AG09319 (cell line): Measurements from ENCODE around the gene TBC1D1.

ENCODE experiments used
- DNase-seq: peaks from one replicate; pipeline ENCODE4 v3.0.0-alpha.2; 2010; ENCODE audit warnings: low read depth; ENCODE audit errors: extremely low read depth
- TF ChIP-seq, protein P1 (sequence below): IDR thresholded peaks from 2 replicates; pipeline ENCODE4 v1.5.1; 2011; ENCODE audit warnings: low read depth, mild to moderate bottlenecking, inconsistent platforms, low read length, moderate library complexity

Gene TBC1D1

GRCh38 chr4:38099020-38099600 lies 208.2 kb downstream of the TBC1D1 start:
- DNase-seq: no peak
- TF ChIP-seq, protein P1, sequence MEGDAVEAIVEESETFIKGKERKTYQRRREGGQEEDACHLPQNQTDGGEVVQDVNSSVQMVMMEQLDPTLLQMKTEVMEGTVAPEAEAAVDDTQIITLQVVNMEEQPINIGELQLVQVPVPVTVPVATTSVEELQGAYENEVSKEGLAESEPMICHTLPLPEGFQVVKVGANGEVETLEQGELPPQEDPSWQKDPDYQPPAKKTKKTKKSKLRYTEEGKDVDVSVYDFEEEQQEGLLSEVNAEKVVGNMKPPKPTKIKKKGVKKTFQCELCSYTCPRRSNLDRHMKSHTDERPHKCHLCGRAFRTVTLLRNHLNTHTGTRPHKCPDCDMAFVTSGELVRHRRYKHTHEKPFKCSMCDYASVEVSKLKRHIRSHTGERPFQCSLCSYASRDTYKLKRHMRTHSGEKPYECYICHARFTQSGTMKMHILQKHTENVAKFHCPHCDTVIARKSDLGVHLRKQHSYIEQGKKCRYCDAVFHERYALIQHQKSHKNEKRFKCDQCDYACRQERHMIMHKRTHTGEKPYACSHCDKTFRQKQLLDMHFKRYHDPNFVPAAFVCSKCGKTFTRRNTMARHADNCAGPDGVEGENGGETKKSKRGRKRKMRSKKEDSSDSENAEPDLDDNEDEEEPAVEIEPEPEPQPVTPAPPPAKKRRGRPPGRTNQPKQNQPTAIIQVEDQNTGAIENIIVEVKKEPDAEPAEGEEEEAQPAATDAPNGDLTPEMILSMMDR: no peak

- TF ChIP-seq, protein P1: no peak
- DNase-seq: no peak
Measured at GRCh38 chr4:38099908-38100407, 209.1 kb downstream of the TBC1D1 start.

GRCh38 chr4:38100474-38101255 lies 209.8 kb downstream of the TBC1D1 start:
- TF ChIP-seq, protein P1: no peak

DNA sequence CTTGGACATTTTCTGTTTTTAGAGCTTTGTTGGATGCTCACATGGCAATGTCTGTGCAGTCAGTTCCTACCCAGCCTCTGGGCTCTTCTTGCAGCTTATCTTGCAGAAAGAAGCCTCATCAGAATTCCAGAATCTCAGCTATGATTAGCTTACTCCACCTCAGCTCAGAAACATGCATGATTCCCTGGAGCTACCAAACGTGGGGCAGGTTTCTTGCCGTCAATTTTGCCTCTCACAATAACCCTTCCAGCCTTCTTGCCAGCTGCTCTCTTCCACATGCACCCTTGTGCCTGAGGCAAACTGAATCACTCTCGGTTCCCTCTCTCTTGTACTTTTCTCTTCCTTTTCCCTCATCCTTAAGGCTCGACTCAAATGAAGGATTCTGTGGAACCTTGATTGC lies 210.7 kb downstream of the TBC1D1 start:
- no peak for DNase-seq
- TF ChIP-seq, protein P1: no peak

More at GRCh38 chr4:38100474-38101255, 209.8 kb downstream of the TBC1D1 start:
- no peak for DNase-seq

GRCh38 chr4:38102957-38103588 lies 212.2 kb downstream of the TBC1D1 start:
- TF ChIP-seq, protein P1: no peak
- no peak for DNase-seq

DNA sequence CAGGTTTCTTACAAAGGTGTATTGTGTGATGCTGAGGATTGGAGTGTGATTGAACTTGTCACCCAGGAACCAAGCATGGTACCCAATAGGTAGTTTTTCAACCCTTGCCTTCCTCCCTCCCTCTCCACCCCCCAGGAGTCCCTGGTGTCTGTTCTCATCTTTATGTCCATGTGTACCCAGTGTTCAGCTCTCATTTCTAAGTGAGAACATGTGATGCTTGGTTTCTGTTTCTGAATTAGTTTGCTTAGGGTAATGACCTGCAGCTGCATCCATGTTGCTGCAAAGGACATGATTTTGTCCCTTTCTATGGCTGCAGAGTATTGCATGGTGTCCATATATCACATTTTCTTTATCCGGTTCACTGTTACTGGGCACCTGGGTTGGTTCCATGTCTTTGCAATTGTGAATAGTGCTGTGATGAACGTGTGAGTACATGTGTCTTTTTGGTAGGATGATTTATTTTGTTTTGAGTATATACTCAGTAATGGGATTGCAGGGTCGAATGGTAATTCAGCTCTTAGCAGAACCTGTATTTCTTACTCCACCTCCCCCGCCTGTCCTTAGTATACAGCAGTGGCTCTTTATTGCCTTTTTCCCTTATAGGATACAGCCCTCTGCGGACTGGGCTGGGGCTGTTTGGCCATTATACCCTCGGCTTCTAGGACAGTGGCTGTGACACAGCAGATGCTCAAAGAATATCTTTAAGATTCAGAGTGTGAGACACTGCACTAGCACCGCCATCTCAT lies 214.8 kb downstream of the TBC1D1 start:
- TF ChIP-seq, protein P1: no peak
- no peak for DNase-seq
